HG03565 (cell line): ENCODE data around the gene PEX7.
"Not testable (repeated sequence)": the region's sequence is repeated elsewhere in the genome, so short reads cannot be mapped to it uniquely, and the experiment has no call there.

ENCODE experiments used
- ATAC-seq: cut with Tn5 transposase; IDR thresholded peaks from one replicate; pipeline ENCODE4 v1.9.1; 2021; ENCODE audit warnings: mild to moderate bottlenecking, moderate library complexity; ENCODE audit not compliant: unreplicated experiment

PEX7 gene

DNA sequence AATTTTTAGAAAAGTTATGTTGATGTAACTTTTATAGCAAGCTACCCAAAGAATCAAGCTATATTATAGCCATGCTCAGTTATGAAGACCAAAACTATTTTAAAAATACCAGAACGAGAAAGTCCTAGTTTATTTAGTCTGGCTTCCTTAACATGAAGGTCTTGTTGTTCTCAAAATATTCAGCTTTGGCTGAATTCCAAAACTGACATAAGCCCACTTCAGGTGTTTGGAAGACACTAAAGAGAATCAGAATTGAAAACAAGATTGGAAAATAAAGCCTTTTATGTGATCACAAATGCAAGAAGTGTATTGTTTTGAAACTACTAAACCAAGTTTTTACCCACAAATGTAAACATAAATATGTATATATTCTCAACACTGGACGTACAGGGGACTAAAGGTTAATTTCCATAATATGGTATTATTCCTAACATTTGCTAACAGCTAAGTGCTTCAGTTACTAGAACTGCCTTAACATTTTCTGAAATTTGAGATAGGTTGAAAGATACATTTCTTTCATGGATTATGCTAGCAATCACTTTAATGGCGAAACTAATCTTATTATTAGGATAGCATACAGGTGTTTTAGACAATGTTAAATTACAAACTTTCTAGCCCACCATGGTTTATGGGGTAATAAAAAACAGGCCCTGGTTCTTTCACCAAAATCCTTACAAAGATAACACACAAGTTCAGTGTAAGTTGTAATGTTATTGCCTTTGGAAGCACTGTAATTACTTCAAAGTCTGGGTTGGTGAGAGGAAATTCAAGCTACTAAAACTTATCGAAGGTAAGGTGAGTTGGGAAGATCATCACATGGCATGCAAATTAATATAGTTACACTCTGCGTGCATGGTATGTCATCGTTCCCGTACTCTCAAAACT lies 31.7 kb upstream of the PEX7 start:
- ATAC-seq, result no peak

DNA sequence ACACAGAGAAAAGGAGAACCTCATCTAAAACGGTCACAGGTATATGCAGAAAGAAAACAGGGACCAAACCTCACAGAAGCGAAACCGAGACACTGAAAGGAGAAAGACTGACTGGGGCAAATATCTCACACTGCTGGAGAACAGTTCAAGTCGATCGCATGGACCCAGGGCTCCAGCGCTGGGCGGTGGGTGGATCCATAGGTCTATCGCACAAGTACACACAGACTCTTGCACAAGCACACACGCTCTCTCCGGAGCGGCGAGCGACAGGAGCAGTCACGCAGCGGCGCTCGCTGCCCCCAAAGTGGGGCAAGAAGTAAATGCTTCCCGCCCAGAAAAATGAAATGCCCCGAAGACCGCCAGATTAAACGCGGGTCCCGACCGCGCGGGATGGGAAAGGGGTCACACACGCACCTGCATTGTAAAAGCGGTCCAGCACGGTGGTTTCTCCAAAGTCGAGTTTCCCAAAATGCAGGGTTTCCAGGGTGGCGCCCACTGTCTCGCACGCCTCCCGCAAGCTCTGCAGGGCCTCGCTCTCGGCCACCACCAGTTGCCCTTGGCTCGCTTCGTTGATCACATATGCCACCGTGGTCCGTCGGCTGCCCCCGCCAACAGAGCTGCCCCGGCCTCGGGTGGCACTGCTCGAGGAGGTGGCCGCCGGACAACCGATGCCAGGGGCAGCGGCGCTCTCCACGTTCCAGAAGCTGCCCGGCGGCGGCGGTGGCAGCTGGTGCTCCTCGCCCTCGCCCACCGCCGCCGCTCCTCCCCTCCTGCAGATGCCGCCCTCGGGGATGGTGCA lies 30.9 kb upstream of the PEX7 start:
- peak; percentile 34 for ATAC-seq

DNA sequence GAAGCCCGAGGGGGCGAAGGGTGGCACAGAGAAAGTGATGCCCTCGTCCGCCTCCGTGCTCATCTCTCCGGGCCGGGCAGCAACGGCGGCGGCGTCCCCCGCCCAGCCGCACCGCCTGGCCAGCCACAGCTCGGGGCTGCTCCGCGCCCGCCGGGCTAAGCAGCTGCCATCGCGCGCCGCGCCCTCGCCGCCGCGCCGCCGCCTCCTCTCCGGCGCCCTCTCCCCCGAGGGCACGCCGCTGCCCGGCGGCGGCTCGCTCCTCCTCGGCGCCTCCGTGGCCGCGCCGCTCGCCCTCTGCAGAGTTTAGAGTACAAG lies 30.3 kb upstream of the PEX7 start:
- peak; percentile 10 for ATAC-seq

DNA sequence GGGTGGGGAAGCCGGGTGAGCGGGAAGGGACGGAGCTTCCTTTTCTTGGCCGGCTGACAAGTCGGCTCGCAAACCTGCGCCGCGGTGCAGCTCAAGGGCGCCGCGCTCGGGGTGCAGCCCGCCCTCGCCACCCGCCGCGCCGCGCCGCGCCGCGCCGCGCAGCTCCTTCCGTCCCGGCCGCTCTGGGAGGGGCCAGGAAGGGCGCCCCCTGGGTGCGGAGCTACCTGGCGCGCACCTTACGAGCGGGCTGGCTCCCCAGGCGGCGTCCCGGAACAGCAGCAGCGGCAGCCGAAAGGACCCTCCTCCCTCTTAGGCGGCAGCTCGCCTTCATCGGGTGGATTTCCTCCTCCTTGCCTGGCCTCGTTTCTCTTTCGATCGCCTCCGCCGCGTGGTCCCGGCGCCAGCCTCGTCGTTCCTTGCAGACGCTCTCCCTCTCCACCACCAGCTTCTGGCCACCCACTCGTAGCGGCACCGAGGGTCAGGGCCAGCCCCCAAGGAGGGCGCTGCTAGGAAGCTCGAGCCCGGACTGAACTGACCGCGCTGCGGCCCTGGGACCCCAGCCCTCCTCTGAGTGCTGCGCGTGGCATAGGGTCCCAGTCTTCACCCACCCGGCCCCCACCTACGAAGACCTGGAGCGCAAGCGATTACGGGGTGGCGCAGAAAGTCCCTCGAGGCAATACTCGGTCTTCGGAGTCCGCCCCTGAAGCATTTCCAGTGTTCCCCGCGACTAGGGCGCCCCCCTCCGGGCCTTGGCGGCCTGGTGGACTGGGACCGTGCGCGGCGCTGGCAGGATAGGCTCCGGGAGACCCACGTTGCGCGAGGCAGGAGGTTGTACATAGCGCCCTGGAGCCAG lies 29.8 kb upstream of the PEX7 start, which contains the start of gene MAP3K5:
MAP3K5 (minus strand) TSS at position 68 of the 853 bp plus-strand sequence. CDS start 320 bp downstream, outside the sequence.
- ATAC-seq, result peak; percentile 42

DNA sequence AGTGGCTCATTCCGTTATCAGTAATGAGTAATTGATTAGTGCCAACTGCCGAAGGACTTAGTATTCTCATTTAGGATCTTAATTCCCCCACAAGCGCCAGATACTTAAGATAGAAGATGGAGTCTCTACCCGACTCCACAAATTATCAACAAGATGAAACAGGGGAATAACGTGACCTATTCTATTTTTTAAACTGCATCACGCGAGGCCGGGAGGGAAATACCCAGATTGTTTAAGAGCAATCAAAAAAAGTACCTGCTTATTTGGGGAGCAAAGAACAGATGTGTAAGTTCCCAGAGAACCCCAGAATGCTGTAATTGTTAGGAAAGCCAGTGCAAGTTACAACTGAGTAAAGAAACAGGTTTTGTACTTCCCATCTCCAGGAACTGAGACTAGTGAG lies 29.0 kb upstream of the PEX7 start:
- ATAC-seq, result no peak

DNA sequence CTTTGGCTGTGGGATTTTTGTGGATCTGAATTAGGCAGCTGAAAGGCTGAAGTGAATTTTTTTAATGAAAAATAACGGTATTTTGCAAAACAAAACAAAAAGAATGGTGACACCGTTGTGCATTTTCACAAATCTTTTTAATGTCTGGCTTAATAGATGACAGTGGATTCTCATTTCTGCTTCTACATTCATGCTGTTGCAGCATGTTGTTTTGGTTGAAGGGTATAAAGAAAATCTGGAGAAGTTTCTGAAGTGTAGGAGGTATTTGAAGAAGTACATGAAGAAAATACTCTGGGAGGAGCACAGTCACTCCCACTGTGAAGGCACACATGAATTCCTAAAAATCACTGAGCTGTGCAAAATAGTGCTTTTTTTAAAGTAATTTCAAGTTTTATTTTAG lies 27.0 kb upstream of the PEX7 start:
- ATAC-seq, result no peak

DNA sequence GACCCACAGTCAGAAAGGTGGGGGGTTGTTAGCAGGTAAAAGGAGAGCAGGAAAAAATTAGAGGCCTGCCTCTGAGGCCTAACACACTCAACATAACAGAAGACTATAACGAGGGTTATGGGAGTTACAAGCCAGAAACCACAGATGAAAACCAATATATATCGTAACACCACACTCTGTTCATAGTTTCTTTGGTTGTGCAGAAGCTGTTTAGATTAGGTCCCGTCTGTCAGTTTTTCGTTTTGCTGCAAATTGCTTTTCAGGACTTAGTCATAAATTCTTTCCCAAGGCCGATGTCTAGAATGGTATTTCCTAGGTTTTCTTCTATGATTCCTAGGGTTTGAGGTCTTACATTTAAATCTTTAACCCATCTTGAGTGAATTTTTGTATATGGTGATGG lies 26.4 kb upstream of the PEX7 start:
- no peak for ATAC-seq

DNA sequence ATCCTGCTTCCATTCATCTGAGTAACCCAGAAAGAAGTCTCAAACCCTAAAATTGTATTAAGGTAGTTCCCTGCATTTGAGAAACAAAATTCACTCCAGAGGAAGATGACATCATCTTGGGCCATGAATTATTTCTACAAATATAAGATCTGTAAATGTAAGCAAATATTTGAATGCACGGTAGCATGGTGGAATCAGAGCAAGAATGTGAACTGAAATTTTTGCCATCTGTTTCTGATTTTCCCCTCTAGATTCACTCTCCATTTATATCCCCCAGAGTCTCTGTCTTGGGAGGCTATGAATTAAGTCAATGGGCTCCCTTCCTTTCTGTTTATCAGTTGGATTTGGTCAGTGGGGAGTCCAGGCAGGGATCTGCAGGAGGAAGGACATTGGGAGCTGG lies 24.3 kb upstream of the PEX7 start:
- no peak for ATAC-seq

DNA sequence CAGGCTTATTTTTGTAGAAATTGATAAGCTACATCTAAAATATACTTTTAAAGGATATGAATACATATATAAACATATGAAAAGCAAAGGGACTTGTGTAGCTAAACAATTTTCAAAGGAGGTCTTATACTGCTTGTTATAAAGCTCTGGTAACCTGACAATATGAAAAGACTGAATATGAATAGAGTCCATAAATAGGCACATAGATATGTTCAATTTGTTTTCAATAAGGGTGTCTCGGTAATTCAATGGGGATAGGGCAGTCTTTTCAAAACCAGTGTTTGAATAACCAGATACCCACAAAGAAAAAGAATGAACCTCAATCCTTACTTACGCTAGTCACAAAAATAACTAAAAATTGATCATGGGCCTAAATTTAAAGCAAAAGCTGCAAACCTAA lies 20.8 kb upstream of the PEX7 start:
- no peak for ATAC-seq

DNA sequence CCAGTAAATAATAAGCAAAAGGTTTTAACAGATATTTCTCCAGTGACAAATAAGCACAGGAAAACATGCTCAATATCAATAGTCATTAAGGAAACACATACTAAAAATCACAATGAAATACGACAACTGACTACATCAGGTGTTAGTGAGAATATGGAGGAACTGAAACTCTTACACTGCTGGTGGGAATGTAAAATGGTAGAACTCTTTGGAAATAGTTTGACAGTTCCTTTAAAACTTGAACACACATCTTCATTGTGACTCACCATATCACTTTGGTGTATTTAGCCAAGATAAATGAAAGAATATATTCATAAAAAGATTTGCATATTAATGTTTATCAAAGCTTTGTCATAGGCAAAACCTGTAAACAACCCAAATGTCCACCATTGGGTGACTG lies 18.8 kb upstream of the PEX7 start:
- ATAC-seq, result no peak

DNA sequence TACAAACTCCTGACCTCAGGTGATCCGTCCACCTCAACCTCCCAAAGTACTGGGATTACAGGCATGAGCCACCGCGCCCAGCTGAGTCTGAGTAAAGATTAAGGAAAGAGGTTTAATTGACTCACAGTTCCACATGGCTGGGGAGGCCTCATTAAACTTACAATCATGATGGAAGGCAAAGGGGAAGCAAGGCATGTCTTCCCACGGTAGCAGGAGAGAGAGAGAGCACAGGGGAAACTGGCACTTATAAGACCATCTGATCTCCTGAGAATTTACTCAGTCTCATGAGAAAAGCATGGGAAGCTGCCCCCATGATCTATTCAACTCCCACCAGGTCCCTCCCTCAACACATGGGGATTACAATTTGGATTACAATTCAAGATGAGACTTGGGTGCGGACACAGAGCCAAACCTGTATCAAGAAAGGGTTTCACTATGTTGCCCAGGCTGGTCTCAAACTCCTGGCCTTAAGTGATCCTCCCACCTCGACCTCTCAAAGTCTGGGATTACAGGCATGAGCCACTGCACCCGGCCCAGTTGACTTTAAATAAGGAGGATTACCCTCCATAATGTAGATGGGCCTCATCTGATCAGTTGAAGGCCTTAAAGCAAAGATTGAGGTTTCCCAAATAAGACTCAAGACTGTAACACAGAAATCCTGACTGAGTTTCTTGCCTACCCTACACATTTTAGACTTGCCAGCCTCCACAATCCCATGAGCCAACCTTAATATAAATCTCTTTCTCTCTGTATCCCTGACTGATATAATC lies 13.1 kb upstream of the PEX7 start:
- no peak for ATAC-seq

DNA sequence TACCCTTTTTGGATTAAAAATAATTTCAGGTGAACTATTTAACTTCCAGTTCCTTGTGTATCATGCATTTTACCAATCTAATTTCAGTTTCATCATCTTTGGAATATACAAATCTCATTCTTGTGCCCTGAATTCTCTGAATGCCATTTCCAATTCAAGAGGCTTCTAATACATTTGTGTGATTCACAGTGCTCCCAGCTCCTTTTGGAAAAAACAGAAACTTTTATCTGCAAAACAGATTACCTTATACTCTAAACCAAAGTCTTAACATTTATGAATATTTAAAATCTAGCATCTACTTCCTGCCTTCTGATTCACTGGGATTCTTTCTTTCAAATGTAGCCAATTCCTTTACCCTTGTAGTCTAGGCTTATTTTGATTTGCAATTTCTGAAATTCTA lies 11.1 kb upstream of the PEX7 start:
- no peak for ATAC-seq

DNA sequence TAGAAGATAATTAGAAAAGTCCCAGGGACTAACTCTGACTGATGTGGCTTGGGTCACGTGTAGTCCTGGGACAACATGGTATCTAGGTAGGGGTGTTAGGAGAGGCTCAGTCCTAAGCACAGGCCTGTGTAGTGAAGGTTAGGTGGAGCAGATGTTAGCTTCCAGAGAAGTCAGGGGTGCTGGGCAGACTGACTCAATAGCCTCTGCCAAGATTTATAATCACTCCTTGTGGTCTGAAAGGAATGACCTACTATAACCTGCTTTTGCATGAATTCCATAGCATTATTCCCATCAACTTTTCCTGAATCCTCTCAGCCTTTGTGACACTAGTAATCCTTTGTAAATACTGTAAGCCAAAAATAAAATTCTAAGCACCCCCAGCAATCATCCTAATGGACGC lies 10.2 kb upstream of the PEX7 start:
- no peak for ATAC-seq

DNA sequence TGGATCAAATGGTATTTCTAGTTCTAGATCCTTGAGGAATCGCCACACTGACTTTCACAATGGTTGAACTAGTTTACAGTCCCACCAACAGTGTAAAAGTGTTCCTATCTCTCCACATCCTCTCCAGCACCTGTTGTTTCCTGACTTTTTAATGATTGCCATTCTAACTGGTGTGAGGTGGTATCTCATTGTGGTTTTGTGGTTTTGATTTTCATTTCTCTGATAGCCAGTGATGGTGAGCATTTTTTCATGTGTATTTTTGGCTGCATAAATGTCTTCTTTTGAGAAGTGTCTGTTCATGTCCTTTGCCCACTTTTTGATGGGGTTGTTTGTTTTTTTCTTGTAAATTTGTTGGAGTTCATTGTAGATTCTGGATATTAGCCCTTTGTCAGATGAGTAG lies 6.8 kb upstream of the PEX7 start:
- ATAC-seq, result not testable (repeated sequence)

DNA sequence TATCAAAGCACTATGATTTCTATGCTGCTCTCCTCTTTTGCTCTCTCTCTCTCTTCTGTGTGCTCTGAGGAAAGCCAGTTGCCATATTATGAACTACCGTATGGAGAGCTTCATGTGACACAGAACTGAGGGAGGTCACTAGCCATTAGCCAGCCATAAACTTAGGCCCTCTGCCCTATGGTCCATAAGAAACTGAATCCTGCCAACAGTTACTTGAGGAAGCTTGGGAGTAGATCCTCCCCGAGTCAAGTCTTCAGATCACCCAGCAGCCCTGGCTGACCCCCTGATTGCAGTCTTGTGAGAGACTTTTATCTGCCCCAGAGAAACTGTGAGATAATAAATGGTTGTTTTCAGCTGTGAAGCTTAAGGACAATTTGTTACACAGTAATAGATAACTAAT lies 5.7 kb upstream of the PEX7 start:
- no peak for ATAC-seq

DNA sequence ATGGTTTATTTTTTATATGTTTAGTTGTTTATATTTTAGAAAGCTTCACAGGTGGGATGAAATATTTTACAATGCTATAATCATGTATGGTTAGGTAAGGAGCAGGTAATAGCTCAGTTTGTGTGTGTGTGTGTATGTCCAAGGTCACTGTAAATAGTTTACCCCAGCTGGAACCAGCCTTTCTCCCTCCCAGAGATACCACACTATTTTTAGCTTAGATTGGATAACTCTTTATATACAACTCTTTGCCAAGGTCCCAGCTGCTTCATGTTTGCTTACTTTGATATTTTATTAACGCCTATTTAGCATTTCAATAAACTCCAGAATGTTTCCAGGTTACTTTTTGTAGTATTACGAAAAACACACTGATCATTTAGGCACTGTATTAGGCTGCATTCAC lies 1.8 kb upstream of the PEX7 start:
- ATAC-seq, result no peak

DNA sequence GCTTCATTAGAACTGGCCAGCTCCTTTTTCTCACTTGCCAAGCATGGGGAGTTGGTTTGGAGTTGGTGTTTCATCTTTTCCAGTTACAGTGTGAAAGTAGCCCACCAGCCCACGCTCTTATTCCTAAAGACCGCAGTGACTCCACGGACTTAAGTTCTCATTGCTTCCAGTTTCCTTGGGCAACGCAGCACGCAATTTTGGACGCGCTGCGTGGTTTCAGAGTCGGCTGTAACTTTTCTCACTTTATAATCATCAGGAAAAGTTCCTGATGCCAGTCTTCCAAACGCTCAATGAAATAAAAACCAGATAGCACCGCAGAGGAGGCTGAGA lies 381 bp upstream of the PEX7 start:
- peak; percentile 2 for ATAC-seq

DNA sequence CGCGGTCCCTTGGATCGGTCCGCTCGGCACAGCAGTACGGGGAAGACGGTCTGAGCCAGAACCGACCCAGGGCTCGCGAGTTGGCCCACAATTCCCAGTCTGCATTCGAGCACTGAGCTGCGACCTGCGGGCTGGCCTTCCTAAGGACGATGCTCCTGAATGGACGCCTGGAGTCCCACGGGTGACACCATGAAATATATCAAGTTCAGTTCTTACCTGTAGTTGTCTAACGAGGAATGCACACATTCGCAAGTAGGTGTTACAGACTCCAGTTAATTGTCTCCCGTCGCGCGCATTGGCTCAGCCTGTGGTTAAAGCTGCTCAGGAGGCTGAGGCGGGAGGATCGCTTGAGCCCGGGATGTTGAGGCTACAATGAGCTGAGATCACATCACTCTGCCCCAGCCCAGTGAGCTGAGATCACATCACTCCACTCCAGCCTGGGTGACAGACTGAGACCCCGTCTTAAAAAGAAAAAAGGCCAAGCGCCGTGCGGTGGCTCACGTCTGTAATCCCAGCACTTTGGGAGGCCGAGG lies 802 bp downstream of the PEX7 start:
- no peak for ATAC-seq

DNA sequence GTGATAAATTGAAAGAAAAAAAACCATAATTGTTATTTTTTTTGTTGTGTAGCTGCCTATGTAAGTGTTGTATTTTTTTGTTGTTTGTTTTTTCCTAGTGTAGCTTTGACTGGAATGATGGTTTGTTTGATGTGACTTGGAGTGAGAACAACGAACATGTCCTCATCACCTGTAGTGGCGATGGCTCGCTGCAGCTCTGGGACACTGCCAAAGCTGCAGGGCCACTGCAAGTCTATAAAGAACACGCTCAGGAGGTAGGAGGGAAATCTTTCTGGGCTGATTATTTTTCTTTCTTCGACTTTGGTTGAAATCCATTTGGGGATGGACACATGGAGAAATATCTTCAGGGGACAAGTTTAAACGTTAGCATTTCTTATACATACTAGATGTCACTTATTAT lies 3.8 kb downstream of the PEX7 start:
- no peak for ATAC-seq

DNA sequence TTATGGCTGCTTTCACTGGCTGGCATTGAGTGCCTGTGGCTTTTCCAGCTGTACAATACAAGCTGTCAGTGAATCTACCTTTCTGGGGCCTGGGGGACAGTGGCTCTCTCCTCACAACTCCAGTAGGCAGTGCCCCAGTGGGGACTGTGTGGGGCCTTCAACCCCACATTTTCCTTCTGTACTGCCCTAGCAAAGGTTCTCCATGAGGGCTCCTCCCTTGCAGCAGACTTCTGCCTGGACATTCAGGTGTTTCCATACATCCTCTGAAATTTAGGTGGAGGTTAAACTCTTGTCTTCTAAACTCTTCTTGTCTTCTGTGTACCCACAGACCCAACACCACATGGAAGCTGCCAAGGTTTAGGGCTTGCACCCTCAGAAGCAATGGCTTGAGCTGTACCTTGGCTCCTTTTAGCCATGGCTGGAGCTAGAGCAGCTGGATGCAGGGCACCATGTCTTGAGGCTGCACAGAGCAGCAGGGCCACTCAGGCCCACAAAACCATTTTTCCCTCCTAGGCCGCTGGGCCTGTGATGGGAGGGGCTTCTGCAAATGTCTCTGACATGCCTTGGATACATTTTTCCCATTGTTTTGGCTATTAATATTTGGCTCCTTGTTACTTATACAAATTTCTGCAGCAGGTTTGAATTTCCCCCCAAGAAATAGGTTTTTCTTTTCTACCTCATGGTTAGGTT lies 9.6 kb downstream of the PEX7 start:
- ATAC-seq, result no peak
